Keratinocyte (primary cell): ENCODE results near the gene RTKN. TPM values are rescaled to one million over a fixed set of nuclear protein-coding genes. Genes with fewer than 3 reads are reported as not detected.
A peak's percentile ranks its signal among the peaks of the same experiment; 100 is the strongest.

Source experiments
- DNase-seq: peaks from one replicate; pipeline ENCODE4 v3.0.0-alpha.2; 2011; ENCODE audit warnings: low read depth, missing footprints, low spot score
- FAIRE-seq: peaks from 2 replicates; lab custom pipeline; 2011; peaks lifted over from hg19 to GRCh38; lab: Jason Lieb, UNC
- H2AFZ ChIP-seq: 2 replicates; pipeline ENCODE4 v1.6.0; 2012; ENCODE audit warnings: low read length, control low read depth, inconsistent platforms; ENCODE audit not compliant: control insufficient read depth
- H3K27ac ChIP-seq: 2 replicates; pipeline ENCODE4 v1.5.1; 2011; ENCODE audit warnings: low read length; ENCODE audit not compliant: control insufficient read depth, insufficient read depth
- H3K27me3 ChIP-seq: 3 replicates; pipeline ENCODE4 v1.6.0; 2011; ENCODE audit warnings: low read length; ENCODE audit not compliant: control insufficient read depth, insufficient read depth; ENCODE audit errors: extremely low read depth
- H3K36me3 ChIP-seq, 2 experiments: 2 replicates in 1 of 2; 3 replicates in 1 of 2; pipeline ENCODE4 v1.5.1; 2011; ENCODE audit warnings: low read length in 2 of 2, mild to moderate bottlenecking in 1 of 2; ENCODE audit not compliant: control insufficient read depth in 2 of 2, insufficient read depth in 2 of 2; ENCODE audit errors: extremely low read depth in 1 of 2
- H3K4me1 ChIP-seq: 3 replicates; pipeline ENCODE4 v1.5.1; 2011; ENCODE audit warnings: low read length; ENCODE audit not compliant: control insufficient read depth, insufficient read depth; ENCODE audit errors: extremely low read depth
- H3K4me2 ChIP-seq: 3 replicates; pipeline ENCODE4 v1.6.0; 2011; ENCODE audit warnings: low read depth, low read length; ENCODE audit not compliant: control insufficient read depth, insufficient read depth; ENCODE audit errors: extremely low read depth
- H3K4me3 ChIP-seq, 3 experiments: fragments of 200-600 bp in 1 of 3; sonication (generic) in 1 of 3; 2 replicates in 2 of 3; 3 replicates in 1 of 3; pipeline ENCODE4 v1.5.1; 2011 to 2016; ENCODE audit warnings: low read length in 3 of 3, mild to moderate bottlenecking in 3 of 3, control low read depth in 2 of 3, inconsistent platforms in 1 of 3, low read depth in 1 of 3, mixed read lengths in 1 of 3, mixed run types in 1 of 3, moderate library complexity in 1 of 3; ENCODE audit not compliant: control insufficient read depth in 2 of 3, insufficient read depth in 2 of 3; ENCODE audit errors: extremely low read depth in 1 of 3
- H3K79me2 ChIP-seq: 2 replicates; pipeline ENCODE4 v1.6.0; 2012; ENCODE audit warnings: low read length; ENCODE audit not compliant: control insufficient read depth, insufficient read depth
- H3K9ac ChIP-seq: 3 replicates; pipeline ENCODE4 v1.6.0; 2011; ENCODE audit warnings: low read length; ENCODE audit not compliant: control insufficient read depth, insufficient read depth; ENCODE audit errors: extremely low read depth
- H3K9me1 ChIP-seq: 3 replicates; pipeline ENCODE4 v1.6.0; 2011; ENCODE audit warnings: low read length; ENCODE audit not compliant: control insufficient read depth, insufficient read depth; ENCODE audit errors: extremely low read depth
- H3K9me3 ChIP-seq: 2 replicates; pipeline ENCODE4 v1.5.1; 2012; ENCODE audit warnings: low read depth, low read length; ENCODE audit not compliant: control insufficient read depth
- H4K20me1 ChIP-seq: 3 replicates; pipeline ENCODE4 v1.6.0; 2011; ENCODE audit warnings: low read length; ENCODE audit not compliant: control insufficient read depth, insufficient read depth; ENCODE audit errors: extremely low read depth
- CTCF ChIP-seq, 3 experiments: IDR thresholded peaks in 1 of 3; conservative IDR thresholded peaks in 1 of 3; optimal IDR thresholded peaks in 1 of 3; 2 replicates in 2 of 3; 3 replicates in 1 of 3; pipeline versions ENCODE3 to v1.5.1; 2011; ENCODE audit warnings: low read length in 3 of 3, mild to moderate bottlenecking in 3 of 3, moderate library complexity in 2 of 3, control low read depth in 1 of 3, inconsistent platforms in 1 of 3; ENCODE audit not compliant: insufficient read depth in 2 of 3; ENCODE audit errors: extremely low read depth in 1 of 3
- EZH2 ChIP-seq: IDR thresholded peaks from one replicate; pipeline ENCODE4 v1.6.1; 2012; ENCODE audit warnings: inconsistent platforms, mild to moderate bottlenecking, low read length, moderate library complexity
- dilution Hi-C: fragments of 300-500 bp; cut with MboI; formaldehyde crosslinking; loops from one replicate; pipeline ENCODE4 v1.7.0; 2020; ENCODE audit warnings: low sequenced_read_pairs; ENCODE audit not compliant: extremely low pct_ligation_motif_present
- polyA plus RNA-seq, 5 experiments: library from polyadenylated mRNA; depleted of rRNA in 3 of 5; stranded (reverse) in 3 of 5; stranded (forward) in 1 of 5; unstranded in 1 of 5; fragments of >200 nt; gene quantifications; 1 replicate in 1 of 5; 2 replicates in 3 of 5; 3 replicates in 1 of 5; pipeline versions ENCODE4 v1.2.1 to v1.2.3, GENCODE V29; 2011 to 2012; ENCODE audit warnings: missing spikeins in 2 of 5, low read depth in 1 of 5, low replicate concordance in 1 of 5

RTKN gene
- polyA plus RNA-seq, 1 donor (not counting 4 experiments of a cell fraction or from before 2014, with no cell fraction given), result 110 TPM

DNA sequence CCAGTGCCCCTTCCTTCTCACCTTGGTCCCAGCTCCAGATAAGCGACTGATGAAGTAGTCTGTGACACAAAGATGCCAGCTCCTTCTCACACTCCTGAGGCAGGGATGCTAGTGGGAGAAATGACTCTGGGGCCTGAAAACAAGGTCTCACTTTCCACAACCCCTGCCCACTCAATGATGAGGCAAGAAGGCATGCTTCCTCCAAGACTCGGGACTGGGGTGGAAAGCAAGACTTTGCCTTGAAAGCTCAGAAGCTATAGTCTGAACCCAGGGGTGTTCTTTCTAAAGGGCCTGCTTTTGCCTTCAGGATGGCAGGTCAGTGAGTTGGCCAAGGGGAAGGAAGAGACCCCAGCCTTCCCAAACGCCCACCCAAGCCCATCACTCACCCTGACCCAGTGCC lies 39.7 kb upstream of the RTKN start:
- Histone ChIP-seq H3K79me2 (peaks cover 33% of the 10 kb centered on the region), H3K9me1 (no peaks in the 10 kb centered on the region), H3K9me3 (no peaks in the 10 kb centered on the region), H3K36me3 (peaks cover 0 to 8% of the 10 kb centered on the region in 2 experiments), H3K9ac (peak overlapping the region; percentile 84), H3K4me1 (peaks cover 14% of the 10 kb centered on the region), H3K27me3 (no peaks in the 10 kb centered on the region), H4K20me1 (no peaks in the 10 kb centered on the region), H2AFZ (no peak overlapping the region), H3K27ac (no peak overlapping the region), H3K4me2 (peak overlapping the region; percentile 84), H3K4me3 (peak overlapping the region; percentile 92 to 97 (median 95))
- DNase-seq (no peak), FAIRE-seq (no peak)
- TF ChIP-seq EZH2 (no peak), CTCF (optimal IDR thresholded peaks at IDR 0.05 in 1 of 3, IDR thresholded peaks at IDR 0.05 in 1 of 3, conservative IDR thresholded peaks at IDR 0.05 in 1 of 3; ENCODE audit: extremely low read depth in 1 of 3, insufficient read depth in 2 of 3, low read length in 3 of 3) (no peak)
- dilution Hi-C loops, result no loop called here

DNA sequence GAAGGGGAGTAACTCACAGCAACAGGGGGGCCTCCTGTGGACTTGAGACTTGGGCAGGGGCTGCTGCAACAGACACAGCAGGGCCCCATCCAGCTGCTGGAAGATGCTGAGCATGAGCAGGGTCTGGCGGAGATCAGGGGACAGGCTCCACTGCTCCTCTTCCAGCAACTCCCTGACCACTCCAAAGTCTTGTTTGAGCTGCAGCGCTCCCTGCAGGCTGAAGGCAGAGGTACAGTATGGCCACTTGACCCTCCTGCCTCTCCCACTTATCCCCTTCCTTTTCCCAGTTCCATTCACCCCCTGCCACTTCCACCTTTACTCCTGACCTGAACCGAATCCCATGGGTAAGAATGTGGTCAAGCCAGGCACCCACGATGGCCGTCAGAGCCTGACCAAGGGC lies 33.2 kb upstream of the RTKN start:
- no peak for FAIRE-seq

More for the DNA sequence above, 33.2 kb upstream of the RTKN start:
- H3K27ac ChIP-seq, result no peak overlapping the region
- H3K4me2 ChIP-seq, result no peak overlapping the region
- H4K20me1 ChIP-seq, result no peaks in the 10 kb centered on the region
- peaks cover 9% of the 10 kb centered on the region for H3K4me1 ChIP-seq
- TF ChIP-seq EZH2 (no peak), CTCF (optimal IDR thresholded peaks at IDR 0.05 in 1 of 3, IDR thresholded peaks at IDR 0.05 in 1 of 3, conservative IDR thresholded peaks at IDR 0.05 in 1 of 3; ENCODE audit: extremely low read depth in 1 of 3, insufficient read depth in 2 of 3, low read length in 3 of 3) (peak; percentile 49 to 51 (median 51))
- H3K4me3 ChIP-seq, result no peak overlapping the region
- H3K9me3 ChIP-seq, result no peaks in the 10 kb centered on the region
- no peak for DNase-seq
- no peak overlapping the region for H3K9ac ChIP-seq
- no peaks in the 10 kb centered on the region for H3K9me1 ChIP-seq
- no peaks in the 10 kb centered on the region for H3K79me2 ChIP-seq
- H3K27me3 ChIP-seq, result no peaks in the 10 kb centered on the region
- peaks cover 12 to 16% of the 10 kb centered on the region in 2 experiments for H3K36me3 ChIP-seq
- no peak overlapping the region for H2AFZ ChIP-seq
- dilution Hi-C loops, result no loop called here
